NB4 (cell line): ENCODE data around the gene DRC1.

Experiments
- CTCF ChIP-seq: IDR thresholded peaks from one replicate; pipeline ENCODE4 v1.5.1; 2012; ENCODE audit warnings: low read depth, low read length
- MAX ChIP-seq: IDR thresholded peaks from 2 replicates; pipeline ENCODE4 v1.6.1; 2011; ENCODE audit warnings: low read depth, low read length
- MYC ChIP-seq: IDR thresholded peaks from 2 replicates; pipeline ENCODE4 v1.6.1; 2011; ENCODE audit warnings: low read depth, low read length
- POLR2A ChIP-seq: IDR thresholded peaks from 2 replicates; pipeline ENCODE4 v1.6.1; 2011; ENCODE audit warnings: mild to moderate bottlenecking; ENCODE audit not compliant: insufficient read length; ENCODE audit errors: extremely low read depth

- no peak for TF ChIP-seq POLR2A
- TF ChIP-seq CTCF, result no peak
- TF ChIP-seq MAX, result no peak
- TF ChIP-seq MYC, result no peak
Observed at GRCh38 chr2:26422947-26423629, 21.4 kb downstream of the DRC1 start.
